HL-60 (cell line): Measurements from ENCODE around the gene PTPRJ. TPM values are rescaled to one million over a fixed set of nuclear protein-coding genes. Genes with fewer than 3 reads are reported as not detected.

ENCODE experiments used
- DNase-seq, 2 experiments: peaks; one replicate each; pipeline ENCODE4 v3.0.0-alpha.2; 2010 to 2020; ENCODE audit warnings: low read depth in 1 of 2, low spot score in 1 of 2
- H3K27ac ChIP-seq: fragments of 250-450 bp; sonication (Bioruptor Pico); replicated peaks from 2 replicates; pipeline ENCODE4 v1.5.1; 2020; ENCODE audit warnings: mild to moderate bottlenecking, moderate library complexity
- H3K27me3 ChIP-seq: fragments of 250-450 bp; sonication (Bioruptor Pico); 2 replicates; pipeline ENCODE4 v1.5.1; 2021; ENCODE audit warnings: mild to moderate bottlenecking, moderate library complexity; ENCODE audit not compliant: insufficient read depth, poor library complexity, severe bottlenecking
- H3K4me3 ChIP-seq: replicated peaks from 2 replicates; pipeline ENCODE4 v1.5.1; 2011; ENCODE audit warnings: mild to moderate bottlenecking, control low read depth, low read length; ENCODE audit not compliant: insufficient read depth
- GABPA ChIP-seq: IDR thresholded peaks from 2 replicates; pipeline ENCODE4 v1.6.1; 2012; ENCODE audit warnings: low read depth
- POLR2AphosphoS5 ChIP-seq: IDR thresholded peaks from 2 replicates; pipeline ENCODE4 v1.6.1; 2012; ENCODE audit warnings: low read depth
- SPI1 ChIP-seq: IDR thresholded peaks from 2 replicates; pipeline ENCODE4 v1.6.1; 2012; ENCODE audit warnings: low read depth, mild to moderate bottlenecking, borderline replicate concordance
- microRNA-seq: library from miRNA; unstranded; fragments of <30 nt; microRNA quantifications from one replicate; pipeline ENCODE4, GENCODE V29; 2018
- TF ChIP-seq, protein P1 (sequence below): IDR thresholded peaks from 2 replicates; pipeline ENCODE4 v1.6.1; 2012; ENCODE audit warnings: low read depth; ENCODE audit not compliant: insufficient replicate concordance
- TF ChIP-seq, protein P2 (sequence below): IDR thresholded peaks from one replicate; pipeline ENCODE4 v1.5.1; 2011; ENCODE audit warnings: low read length, control low read depth, inconsistent platforms; ENCODE audit not compliant: insufficient read depth

The PTPRJ gene

DNA sequence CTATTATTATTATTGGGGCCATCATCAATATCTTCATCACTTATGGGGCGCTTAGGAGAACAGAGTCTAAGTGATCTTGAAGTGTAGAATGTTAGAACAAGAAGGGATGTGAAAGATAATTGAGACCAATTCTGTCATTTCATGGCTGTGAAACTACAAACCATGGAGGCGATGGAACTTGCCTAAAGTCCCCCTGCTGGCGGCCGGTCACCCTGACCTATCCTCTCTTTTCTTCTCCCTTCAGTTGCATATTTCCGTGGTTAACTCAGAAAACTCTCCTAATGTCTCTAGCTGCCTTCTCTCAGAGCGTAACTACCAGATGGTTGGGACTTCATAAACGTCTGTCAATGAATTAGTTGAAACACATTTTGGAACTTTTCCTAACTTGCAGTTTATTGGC lies 229.7 kb downstream of the PTPRJ start:
- no peak for DNase-seq
- no peak for TF ChIP-seq POLR2AphosphoS5
- Histone ChIP-seq H3K27ac (no peak overlapping the region), H3K4me3 (no peak overlapping the region), H3K27me3 (no peaks in the 10 kb centered on the region)

DNA sequence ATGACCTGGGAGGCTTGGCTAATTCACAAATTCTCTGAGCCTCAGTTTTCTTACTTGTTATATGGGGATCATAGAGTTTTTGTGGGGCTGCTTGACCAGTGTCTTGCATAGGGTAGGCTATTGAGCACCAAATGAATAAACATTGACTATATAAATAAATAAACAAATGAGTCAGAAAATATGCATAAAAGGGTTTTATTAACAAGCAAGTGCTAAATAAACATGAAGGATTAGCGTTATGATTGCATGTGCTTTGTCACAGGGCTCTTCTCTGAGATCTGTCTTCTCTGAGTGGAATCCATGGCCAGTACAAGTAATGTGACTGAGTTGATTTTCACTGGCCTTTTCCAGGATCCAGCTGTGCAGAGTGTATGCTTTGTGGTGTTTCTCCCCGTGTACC lies 236.2 kb downstream of the PTPRJ start, which contains the start of gene OR4B1:
OR4B1 (plus strand) TSS at position 301 of the 400 bp plus-strand sequence; CDS start at position 301, 0 bp downstream.
- H3K27ac ChIP-seq, result no peak within 1 kb of the TSS
- no peak for DNase-seq
- no peak within 1 kb of the TSS for H3K4me3 ChIP-seq
- TF ChIP-seq, protein P1, sequence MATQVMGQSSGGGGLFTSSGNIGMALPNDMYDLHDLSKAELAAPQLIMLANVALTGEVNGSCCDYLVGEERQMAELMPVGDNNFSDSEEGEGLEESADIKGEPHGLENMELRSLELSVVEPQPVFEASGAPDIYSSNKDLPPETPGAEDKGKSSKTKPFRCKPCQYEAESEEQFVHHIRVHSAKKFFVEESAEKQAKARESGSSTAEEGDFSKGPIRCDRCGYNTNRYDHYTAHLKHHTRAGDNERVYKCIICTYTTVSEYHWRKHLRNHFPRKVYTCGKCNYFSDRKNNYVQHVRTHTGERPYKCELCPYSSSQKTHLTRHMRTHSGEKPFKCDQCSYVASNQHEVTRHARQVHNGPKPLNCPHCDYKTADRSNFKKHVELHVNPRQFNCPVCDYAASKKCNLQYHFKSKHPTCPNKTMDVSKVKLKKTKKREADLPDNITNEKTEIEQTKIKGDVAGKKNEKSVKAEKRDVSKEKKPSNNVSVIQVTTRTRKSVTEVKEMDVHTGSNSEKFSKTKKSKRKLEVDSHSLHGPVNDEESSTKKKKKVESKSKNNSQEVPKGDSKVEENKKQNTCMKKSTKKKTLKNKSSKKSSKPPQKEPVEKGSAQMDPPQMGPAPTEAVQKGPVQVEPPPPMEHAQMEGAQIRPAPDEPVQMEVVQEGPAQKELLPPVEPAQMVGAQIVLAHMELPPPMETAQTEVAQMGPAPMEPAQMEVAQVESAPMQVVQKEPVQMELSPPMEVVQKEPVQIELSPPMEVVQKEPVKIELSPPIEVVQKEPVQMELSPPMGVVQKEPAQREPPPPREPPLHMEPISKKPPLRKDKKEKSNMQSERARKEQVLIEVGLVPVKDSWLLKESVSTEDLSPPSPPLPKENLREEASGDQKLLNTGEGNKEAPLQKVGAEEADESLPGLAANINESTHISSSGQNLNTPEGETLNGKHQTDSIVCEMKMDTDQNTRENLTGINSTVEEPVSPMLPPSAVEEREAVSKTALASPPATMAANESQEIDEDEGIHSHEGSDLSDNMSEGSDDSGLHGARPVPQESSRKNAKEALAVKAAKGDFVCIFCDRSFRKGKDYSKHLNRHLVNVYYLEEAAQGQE, result no peak
- TF ChIP-seq SPI1 (no peak), GABPA (no peak), POLR2AphosphoS5 (no peak)
- TF ChIP-seq, protein P2, sequence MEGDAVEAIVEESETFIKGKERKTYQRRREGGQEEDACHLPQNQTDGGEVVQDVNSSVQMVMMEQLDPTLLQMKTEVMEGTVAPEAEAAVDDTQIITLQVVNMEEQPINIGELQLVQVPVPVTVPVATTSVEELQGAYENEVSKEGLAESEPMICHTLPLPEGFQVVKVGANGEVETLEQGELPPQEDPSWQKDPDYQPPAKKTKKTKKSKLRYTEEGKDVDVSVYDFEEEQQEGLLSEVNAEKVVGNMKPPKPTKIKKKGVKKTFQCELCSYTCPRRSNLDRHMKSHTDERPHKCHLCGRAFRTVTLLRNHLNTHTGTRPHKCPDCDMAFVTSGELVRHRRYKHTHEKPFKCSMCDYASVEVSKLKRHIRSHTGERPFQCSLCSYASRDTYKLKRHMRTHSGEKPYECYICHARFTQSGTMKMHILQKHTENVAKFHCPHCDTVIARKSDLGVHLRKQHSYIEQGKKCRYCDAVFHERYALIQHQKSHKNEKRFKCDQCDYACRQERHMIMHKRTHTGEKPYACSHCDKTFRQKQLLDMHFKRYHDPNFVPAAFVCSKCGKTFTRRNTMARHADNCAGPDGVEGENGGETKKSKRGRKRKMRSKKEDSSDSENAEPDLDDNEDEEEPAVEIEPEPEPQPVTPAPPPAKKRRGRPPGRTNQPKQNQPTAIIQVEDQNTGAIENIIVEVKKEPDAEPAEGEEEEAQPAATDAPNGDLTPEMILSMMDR, result no peak
- no peaks in the 10 kb centered on the region for H3K27me3 ChIP-seq

Small RNA genes lying within 50 kb of the gene (microRNA-seq; reads per million reads assigned to microRNA genes)
- gene MIR3161, result not detected
